ENCODE data around the gene AGTPBP1.
"Not testable (repeated sequence)": the region's sequence is repeated elsewhere in the genome, so short reads cannot be mapped to it uniquely, and the experiment has no call there.

The AGTPBP1 gene

GRCh38 chr9:85640425-85640824 lies 101.3 kb downstream of the AGTPBP1 start:
- in situ Hi-C loops (cut with MboI; ENCODE audit: low sequenced_read_pairs) = no loop called here

DNA sequence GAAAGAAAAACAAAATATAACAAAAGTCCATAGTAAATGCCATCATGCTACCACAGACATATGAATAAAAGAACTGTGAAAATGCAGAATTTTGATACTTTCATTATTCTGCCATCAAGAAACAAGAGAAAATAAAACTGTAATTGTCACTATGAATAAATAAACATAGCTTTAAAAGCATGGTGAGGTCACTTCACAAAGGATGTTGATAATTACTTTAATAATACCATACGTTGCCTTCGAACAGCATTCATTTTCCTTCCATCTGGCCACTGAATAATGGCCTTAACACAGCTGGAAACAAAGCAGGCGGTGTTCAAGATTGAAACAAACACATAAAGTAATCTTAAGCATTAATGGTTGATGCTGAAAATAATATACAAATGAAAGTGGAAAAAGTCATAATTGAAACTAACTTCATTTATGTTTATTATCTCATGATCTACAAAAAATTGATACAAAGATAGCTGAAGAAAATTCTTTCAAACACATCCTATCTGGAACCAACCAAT lies 102.0 kb downstream of the AGTPBP1 start:
- in situ Hi-C loops (cut with MboI; ENCODE audit: low sequenced_read_pairs) = no loop called here

GRCh38 chr9:85631809-85632208 lies 109.9 kb downstream of the AGTPBP1 start:
- in situ Hi-C loops (cut with MboI; ENCODE audit: low sequenced_read_pairs) = no loop called here

DNA sequence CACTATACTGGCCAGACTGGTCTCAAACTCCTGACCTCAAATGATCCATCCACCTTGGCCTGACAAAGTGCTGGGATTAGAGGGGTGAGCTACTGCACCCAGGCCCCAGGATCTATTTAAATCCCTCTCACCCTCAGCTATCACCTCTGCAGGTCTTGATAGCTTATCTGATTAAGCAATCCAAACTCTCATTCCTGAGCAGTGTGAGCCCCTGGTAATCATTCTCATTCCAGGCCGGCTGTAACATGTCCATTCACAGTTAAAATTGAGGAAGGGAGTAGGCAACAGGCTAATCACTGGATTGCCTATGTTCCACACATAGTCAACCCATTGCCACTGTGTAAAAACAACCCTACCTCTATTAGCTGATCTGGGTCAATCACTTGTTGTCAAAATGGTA lies 111.1 kb downstream of the AGTPBP1 start:
- in situ Hi-C loops (cut with MboI; ENCODE audit: low sequenced_read_pairs) = no loop called here

GRCh38 chr9:85617141-85617670 lies 124.5 kb downstream of the AGTPBP1 start:
- in situ Hi-C loops (cut with MboI; ENCODE audit: low sequenced_read_pairs) = no loop called here

DNA sequence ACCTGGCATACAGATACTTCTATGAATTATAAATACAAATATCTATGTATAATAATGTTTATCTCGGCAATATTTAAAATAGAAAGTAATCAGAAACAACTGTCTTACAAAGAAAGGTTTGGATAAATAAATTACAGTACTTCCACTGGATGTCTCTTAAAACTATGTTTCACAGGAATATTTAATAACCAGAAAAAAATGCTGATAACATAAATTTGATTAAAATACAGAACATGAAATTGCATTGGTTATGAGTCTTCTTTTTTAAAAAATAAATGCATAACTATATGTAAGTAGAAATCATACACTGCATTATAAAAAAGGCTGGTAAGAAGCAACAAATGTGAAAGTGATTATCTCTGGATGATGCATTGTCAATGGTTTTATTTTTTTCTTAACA lies 126.0 kb downstream of the AGTPBP1 start:
- in situ Hi-C loops (cut with MboI; ENCODE audit: low sequenced_read_pairs) = no loop called here

- in situ Hi-C loops (cut with MboI; ENCODE audit: low sequenced_read_pairs) = no loop called here
These were observed 131.5 kb downstream of the AGTPBP1 start for GRCh38 chr9:85610074-85610860.

DNA sequence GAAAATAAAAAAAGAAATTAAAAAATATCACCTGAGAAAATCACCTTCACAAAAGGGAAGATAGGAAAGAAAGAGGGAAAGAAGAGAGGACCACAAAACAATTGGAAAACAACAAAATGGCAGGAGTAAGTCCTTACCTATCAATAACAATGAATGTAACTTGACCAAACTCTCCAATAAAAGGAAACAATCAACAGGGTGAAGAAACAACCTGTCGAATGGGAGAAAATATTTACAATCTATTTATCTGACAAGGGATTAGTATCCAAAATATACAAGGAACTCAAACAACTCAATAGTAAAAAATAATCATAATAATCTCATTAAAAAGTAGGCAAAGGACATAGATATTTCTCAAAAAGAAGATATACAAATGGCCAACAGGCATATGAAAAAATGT lies 135.8 kb downstream of the AGTPBP1 start:
- in situ Hi-C loops (cut with MboI; ENCODE audit: low sequenced_read_pairs) = no loop called here

- in situ Hi-C loops (cut with MboI; ENCODE audit: low sequenced_read_pairs) = no loop called here
These were observed 137.8 kb downstream of the AGTPBP1 start for GRCh38 chr9:85603936-85604335.

DNA sequence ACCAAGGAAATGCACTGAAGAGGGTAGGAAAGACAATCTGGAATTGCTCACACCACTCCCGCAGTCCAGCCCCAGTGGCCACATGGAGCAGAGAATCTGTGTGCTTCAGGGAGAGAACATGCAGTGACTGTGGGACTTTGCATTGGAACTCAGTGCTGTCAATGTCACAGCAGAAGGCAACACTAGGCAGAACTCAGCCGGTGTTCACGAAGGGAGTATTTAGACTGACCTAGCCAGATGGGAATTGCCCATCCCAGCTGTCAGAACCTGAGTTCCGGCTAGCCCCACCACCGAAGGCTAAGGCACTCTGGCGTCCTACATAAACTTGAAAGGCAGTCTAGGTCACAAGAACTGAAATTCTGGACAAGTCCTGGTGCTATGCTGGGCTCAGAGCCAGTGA lies 139.0 kb downstream of the AGTPBP1 start:
- in situ Hi-C loops (cut with MboI; ENCODE audit: low sequenced_read_pairs) = no loop called here

GRCh38 chr9:85600675-85601263 lies 141.0 kb downstream of the AGTPBP1 start:
- in situ Hi-C loops (cut with MboI; ENCODE audit: low sequenced_read_pairs) = no loop called here

GRCh38 chr9:85599540-85600105 lies 142.1 kb downstream of the AGTPBP1 start:
- in situ Hi-C loops (cut with MboI; ENCODE audit: low sequenced_read_pairs) = no loop called here

DNA sequence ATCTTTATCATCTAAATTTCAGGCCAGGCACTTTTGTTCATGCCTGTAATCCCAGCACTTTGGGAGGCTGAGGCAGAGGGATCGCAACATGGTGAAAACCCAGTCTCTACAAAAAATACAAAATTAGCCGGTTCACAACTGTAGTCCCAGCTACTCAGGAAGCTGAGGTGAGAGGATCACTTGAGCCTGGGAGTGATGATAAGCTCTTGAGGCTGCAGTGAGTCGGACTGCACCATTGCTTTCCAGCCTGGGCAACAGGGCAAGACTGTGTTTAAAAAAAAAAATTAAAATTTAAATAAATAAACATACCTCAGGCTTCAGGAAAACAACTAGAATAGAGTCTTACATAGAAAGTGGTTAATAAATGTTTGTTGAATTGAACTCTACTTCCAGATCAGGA lies 147.4 kb downstream of the AGTPBP1 start:
- in situ Hi-C loops (cut with MboI; ENCODE audit: low sequenced_read_pairs) = no loop called here

- in situ Hi-C loops (cut with MboI; ENCODE audit: low sequenced_read_pairs) = no loop called here
These were observed 155.1 kb downstream of the AGTPBP1 start for GRCh38 chr9:85586684-85587083.

DNA sequence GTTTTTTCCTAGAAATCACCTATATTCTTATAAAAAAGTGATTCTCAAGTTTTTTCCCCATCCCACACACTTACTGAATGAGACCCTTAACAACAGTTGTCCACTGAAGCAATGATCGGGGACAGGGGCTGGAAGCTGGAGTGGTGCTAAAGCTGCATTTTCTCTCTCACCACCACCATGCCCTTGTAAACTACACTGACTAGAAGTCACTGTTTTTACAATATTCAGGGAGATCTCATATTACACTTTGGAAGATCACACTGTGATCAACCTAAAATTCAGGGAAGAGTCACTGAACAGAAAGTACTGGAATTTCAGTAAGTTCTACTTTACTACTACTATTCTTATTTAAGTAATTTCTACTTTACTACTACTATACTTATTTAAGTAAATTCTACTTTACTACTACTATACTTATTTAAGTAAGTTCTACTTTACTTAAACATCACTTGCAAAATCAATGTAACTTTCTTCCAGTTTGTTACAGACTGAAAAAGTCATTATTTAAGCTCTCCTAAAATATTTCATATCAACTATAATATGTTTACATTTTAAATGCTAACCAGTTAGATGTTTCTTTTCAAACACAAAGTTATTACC lies 164.3 kb downstream of the AGTPBP1 start:
- in situ Hi-C loops (cut with MboI; ENCODE audit: low sequenced_read_pairs) = no loop called here

- in situ Hi-C loops (cut with MboI; ENCODE audit: low sequenced_read_pairs) = no loop called here
These were observed 165.9 kb downstream of the AGTPBP1 start for GRCh38 chr9:85575868-85576267.

DNA sequence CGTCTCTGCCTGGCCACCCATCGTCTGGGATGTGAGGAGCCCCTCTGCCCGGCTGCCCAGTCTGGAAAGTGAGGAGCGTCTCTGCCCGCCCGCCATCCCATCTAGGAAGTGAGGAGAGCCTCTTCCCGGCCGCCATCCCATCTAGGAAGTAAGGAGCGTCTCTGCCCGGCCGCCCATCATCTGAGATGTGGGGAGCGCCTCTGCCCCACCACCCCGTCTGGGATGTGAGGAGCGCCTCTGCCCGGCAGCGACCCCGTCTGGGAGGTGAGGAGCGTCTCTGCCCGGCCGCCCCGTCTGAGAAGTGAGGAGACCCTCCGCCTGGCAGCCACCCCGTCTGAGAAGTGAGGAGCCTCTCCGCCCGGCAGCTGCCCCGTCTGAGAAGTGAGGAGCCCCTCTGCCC lies 168.2 kb downstream of the AGTPBP1 start:
- in situ Hi-C loops (cut with MboI; ENCODE audit: low sequenced_read_pairs) = not testable (repeated sequence)

DNA sequence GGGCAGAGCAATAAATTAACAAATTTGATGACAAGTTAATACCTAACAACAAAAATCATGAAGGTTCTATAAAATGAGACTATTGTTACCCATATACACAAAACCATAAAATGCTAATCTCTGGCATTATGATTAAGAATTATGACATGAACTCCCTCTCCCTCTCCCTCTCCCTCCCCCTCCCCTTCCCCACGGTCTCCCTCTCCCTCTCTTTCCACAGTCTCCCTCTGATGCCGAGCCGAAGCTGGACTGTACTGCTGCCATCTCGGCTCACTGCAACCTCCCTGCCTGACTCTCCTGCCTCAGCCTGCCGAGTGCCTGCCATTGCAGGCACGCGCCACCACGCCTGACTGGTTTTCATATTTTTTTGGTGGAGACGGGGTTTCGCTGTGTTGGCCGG lies 168.8 kb downstream of the AGTPBP1 start:
- in situ Hi-C loops (cut with MboI; ENCODE audit: low sequenced_read_pairs) = not testable (repeated sequence)

DNA sequence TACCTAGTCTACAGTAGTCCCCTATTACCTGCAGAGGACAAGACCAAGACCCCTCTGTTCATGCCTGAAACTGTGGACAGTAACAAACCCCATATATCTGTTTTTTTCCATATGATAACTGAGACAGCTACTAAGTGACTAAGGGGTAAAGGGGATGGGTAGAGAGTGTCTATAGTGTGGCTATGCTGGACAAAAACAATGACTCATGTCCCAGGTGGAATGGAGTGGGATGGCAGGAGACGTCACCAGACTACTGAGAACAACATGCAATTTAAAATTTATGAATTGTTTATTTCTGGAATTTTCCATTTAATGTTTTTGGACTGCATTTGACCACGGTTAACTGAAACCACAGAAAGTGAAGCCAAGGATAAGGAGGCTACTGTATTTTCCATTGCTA lies 171.8 kb downstream of the AGTPBP1 start:
- in situ Hi-C loops (cut with MboI; ENCODE audit: low sequenced_read_pairs) = no loop called here

DNA sequence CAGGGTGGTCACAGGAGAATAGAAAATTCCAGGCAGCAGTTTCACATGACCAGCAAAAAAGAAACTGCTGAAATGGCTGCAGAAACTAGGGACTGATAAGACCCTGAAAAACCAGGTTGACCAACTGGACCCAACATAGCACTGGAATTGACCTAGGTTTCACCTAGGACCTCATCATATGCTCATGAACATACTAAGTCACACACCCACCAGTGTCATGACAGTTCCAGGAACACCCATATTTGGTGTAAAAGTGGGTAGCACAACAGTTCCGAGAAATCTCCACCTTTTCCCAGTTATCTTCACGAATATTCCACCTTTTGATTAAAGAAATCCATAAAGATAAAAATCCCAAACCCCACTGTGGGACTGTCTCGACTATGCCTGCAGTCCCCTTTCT lies 182.2 kb downstream of the AGTPBP1 start:
- in situ Hi-C loops (cut with MboI; ENCODE audit: low sequenced_read_pairs) = no loop called here

- in situ Hi-C loops (cut with MboI; ENCODE audit: low sequenced_read_pairs) = no loop called here
These were observed 187.4 kb downstream of the AGTPBP1 start for GRCh38 chr9:85554349-85554748.
